Coronary artery (tissue), 2 donors: ENCODE data around the gene DNAH8.

ENCODE experiments used
- DNase-seq: peaks from one replicate; pipeline ENCODE4 v3.0.0-alpha.2; 2017; ENCODE audit warnings: low spot score
- H3K27ac ChIP-seq, 2 donors: fragments of 200-600 bp; sonication (generic); one replicate each; pipeline ENCODE4 v1.5.1; 2016 to 2019
- H3K4me3 ChIP-seq: fragments of 200-600 bp; sonication (generic); 2 replicates; pipeline ENCODE4 v1.5.1; 2016; ENCODE audit warnings: mild to moderate bottlenecking, moderate library complexity
- CTCF ChIP-seq: fragments of 200-600 bp; sonication (generic); IDR thresholded peaks from one replicate; pipeline ENCODE4 v1.5.1; 2019; ENCODE audit warnings: antibody characterized with exemption

DNAH8 gene

GRCh38 chr6:38773338-38773737 lies 58.2 kb downstream of the DNAH8 start:
- DNase-seq: no peak
- H3K4me3 ChIP-seq: no peak overlapping the region
- no peak overlapping the region for H3K27ac ChIP-seq
- TF ChIP-seq CTCF: no peak

- DNase-seq: no peak
- no peak for TF ChIP-seq CTCF
- Histone ChIP-seq H3K4me3 (no peak overlapping the region), H3K27ac (no peak overlapping the region)
Observed at GRCh38 chr6:38774929-38775707, 60.0 kb downstream of the DNAH8 start.

GRCh38 chr6:38775870-38776269 lies 60.8 kb downstream of the DNAH8 start:
- no peak overlapping the region for H3K27ac ChIP-seq
- no peak overlapping the region for H3K4me3 ChIP-seq
- no peak for DNase-seq
- TF ChIP-seq CTCF: no peak

GRCh38 chr6:38776515-38776914 lies 61.4 kb downstream of the DNAH8 start:
- TF ChIP-seq CTCF: no peak
- DNase-seq: no peak
- Histone ChIP-seq H3K27ac (no peak overlapping the region), H3K4me3 (no peak overlapping the region)

GRCh38 chr6:38779310-38780062 lies 64.4 kb downstream of the DNAH8 start:
- H3K4me3 ChIP-seq: no peak overlapping the region
- no peak for TF ChIP-seq CTCF
- no peak for DNase-seq
- no peak overlapping the region for H3K27ac ChIP-seq

GRCh38 chr6:38782616-38783015 lies 67.5 kb downstream of the DNAH8 start:
- Histone ChIP-seq H3K4me3 (no peak overlapping the region), H3K27ac (no peak overlapping the region)
- DNase-seq: no peak
- no peak for TF ChIP-seq CTCF
